Measurements from ENCODE around the gene TYMP.

DNA sequence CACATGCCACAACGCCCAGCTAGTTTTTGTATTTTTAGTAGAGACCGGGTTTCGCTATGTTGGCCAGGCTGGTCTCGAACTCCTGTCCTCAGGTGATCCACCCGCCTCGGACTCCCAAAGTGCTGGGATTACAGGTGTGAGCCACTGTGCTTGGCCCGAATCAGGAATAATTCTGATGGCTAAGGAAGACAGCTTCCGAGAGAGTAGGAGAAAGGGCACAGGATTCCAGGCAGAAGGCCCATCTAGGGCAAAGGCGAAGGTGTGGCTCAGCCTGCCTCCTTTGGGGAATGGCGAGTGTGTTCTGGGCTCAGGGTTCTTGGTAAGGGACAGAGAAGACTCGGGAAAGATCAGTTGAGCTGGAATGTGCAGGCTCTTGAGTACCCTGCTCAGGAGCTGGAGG lies 34.5 kb upstream of the TYMP start:
- TF ChIP-seq EZH2 (IDR thresholded peaks at IDR 0.05; ENCODE audit: low read length, unreplicated experiment) (no peak), EZH2phosphoT487 (IDR thresholded peaks at IDR 0.05; ENCODE audit: borderline replicate concordance, low read length) (no peak)
- TF ChIP-seq, protein P1, sequence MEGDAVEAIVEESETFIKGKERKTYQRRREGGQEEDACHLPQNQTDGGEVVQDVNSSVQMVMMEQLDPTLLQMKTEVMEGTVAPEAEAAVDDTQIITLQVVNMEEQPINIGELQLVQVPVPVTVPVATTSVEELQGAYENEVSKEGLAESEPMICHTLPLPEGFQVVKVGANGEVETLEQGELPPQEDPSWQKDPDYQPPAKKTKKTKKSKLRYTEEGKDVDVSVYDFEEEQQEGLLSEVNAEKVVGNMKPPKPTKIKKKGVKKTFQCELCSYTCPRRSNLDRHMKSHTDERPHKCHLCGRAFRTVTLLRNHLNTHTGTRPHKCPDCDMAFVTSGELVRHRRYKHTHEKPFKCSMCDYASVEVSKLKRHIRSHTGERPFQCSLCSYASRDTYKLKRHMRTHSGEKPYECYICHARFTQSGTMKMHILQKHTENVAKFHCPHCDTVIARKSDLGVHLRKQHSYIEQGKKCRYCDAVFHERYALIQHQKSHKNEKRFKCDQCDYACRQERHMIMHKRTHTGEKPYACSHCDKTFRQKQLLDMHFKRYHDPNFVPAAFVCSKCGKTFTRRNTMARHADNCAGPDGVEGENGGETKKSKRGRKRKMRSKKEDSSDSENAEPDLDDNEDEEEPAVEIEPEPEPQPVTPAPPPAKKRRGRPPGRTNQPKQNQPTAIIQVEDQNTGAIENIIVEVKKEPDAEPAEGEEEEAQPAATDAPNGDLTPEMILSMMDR (conservative IDR thresholded peaks at IDR 0.05; ENCODE audit: low read depth, low read length): no peak
